Measurements from ENCODE around the gene RPS3A. TPM values are rescaled to one million over a fixed set of nuclear protein-coding genes. Genes with fewer than 3 reads are reported as not detected.
"Not testable (repeated sequence)": the region's sequence is repeated elsewhere in the genome, so short reads cannot be mapped to it uniquely, and the experiment has no call there.

Gene RPS3A
- total RNA-seq, 1 experiment from 2014 or later: 6,098 TPM

GRCh38 chr4:151107063-151107462 is 7.6 kb downstream of the RPS3A start:
- in situ Hi-C loops (cut with HindIII; ENCODE audit: low sequenced_read_pairs): no loop called here
- no peak for DNase-seq (ENCODE audit: low spot score)

GRCh38 chr4:151110236-151110635 is 10.8 kb downstream of the RPS3A start:
- in situ Hi-C loops (cut with HindIII; ENCODE audit: low sequenced_read_pairs): no loop called here
- no peak for DNase-seq (ENCODE audit: low spot score)

GRCh38 chr4:151114338-151114737 is 14.9 kb downstream of the RPS3A start:
- DNase-seq (ENCODE audit: low spot score): no peak
- in situ Hi-C loops (cut with HindIII; ENCODE audit: low sequenced_read_pairs): no loop called here

- in situ Hi-C loops (cut with HindIII; ENCODE audit: low sequenced_read_pairs): no loop called here
- DNase-seq (ENCODE audit: low spot score): no peak
Measured at GRCh38 chr4:151114986-151115385, 15.6 kb downstream of the RPS3A start.

- DNase-seq (ENCODE audit: low spot score): peak; percentile 74
- in situ Hi-C loops (cut with HindIII; ENCODE audit: low sequenced_read_pairs): no loop called here
Measured at GRCh38 chr4:151117371-151117962, 18.0 kb downstream of the RPS3A start.

- no peak for DNase-seq (ENCODE audit: low spot score)
- in situ Hi-C loops (cut with HindIII; ENCODE audit: low sequenced_read_pairs): no loop called here
Measured at GRCh38 chr4:151129796-151130195, 30.4 kb downstream of the RPS3A start.

- in situ Hi-C loops (cut with HindIII; ENCODE audit: low sequenced_read_pairs): no loop called here
- no peak for DNase-seq (ENCODE audit: low spot score)
Measured at GRCh38 chr4:151133311-151133710, 33.9 kb downstream of the RPS3A start.

GRCh38 chr4:151136048-151136447 is 36.6 kb downstream of the RPS3A start:
- DNase-seq (ENCODE audit: low spot score); in situ Hi-C loops (cut with HindIII; ENCODE audit: low sequenced_read_pairs): not testable (repeated sequence)

GRCh38 chr4:151139814-151140213 is 40.4 kb downstream of the RPS3A start:
- no peak for DNase-seq (ENCODE audit: low spot score)
- in situ Hi-C loops (cut with HindIII; ENCODE audit: low sequenced_read_pairs): no loop called here

GRCh38 chr4:151142758-151143157 is 43.3 kb downstream of the RPS3A start:
- in situ Hi-C loops (cut with HindIII; ENCODE audit: low sequenced_read_pairs): no loop called here
- no peak for DNase-seq (ENCODE audit: low spot score)

GRCh38 chr4:151143162-151143561 is 43.7 kb downstream of the RPS3A start:
- in situ Hi-C loops (cut with HindIII; ENCODE audit: low sequenced_read_pairs): no loop called here
- DNase-seq (ENCODE audit: low spot score): no peak

- in situ Hi-C loops (cut with HindIII; ENCODE audit: low sequenced_read_pairs): no loop called here
- DNase-seq (ENCODE audit: low spot score): no peak
Measured at GRCh38 chr4:151143811-151144210, 44.4 kb downstream of the RPS3A start.

- DNase-seq (ENCODE audit: low spot score): no peak
- in situ Hi-C loops (cut with HindIII; ENCODE audit: low sequenced_read_pairs): no loop called here
Measured at GRCh38 chr4:151144329-151145072, 45.1 kb downstream of the RPS3A start.

- DNase-seq (ENCODE audit: low spot score): no peak
- in situ Hi-C loops (cut with HindIII; ENCODE audit: low sequenced_read_pairs): no loop called here
Measured at GRCh38 chr4:151147000-151147399, 47.6 kb downstream of the RPS3A start.

- in situ Hi-C loops (cut with HindIII; ENCODE audit: low sequenced_read_pairs): no loop called here
- DNase-seq (ENCODE audit: low spot score): no peak
Measured at GRCh38 chr4:151148261-151148660, 48.8 kb downstream of the RPS3A start.

GRCh38 chr4:151150821-151151580 is 51.6 kb downstream of the RPS3A start:
- in situ Hi-C loops (cut with HindIII; ENCODE audit: low sequenced_read_pairs): no loop called here

GRCh38 chr4:151152028-151152427 is 52.6 kb downstream of the RPS3A start:
- in situ Hi-C loops (cut with HindIII; ENCODE audit: low sequenced_read_pairs): no loop called here
- DNase-seq (ENCODE audit: low spot score): no peak

More at GRCh38 chr4:151150821-151151580, 51.6 kb downstream of the RPS3A start:
- DNase-seq (ENCODE audit: low spot score): no peak

GRCh38 chr4:151153585-151153984 is 54.2 kb downstream of the RPS3A start:
- no peak for DNase-seq (ENCODE audit: low spot score)
- in situ Hi-C loops (cut with HindIII; ENCODE audit: low sequenced_read_pairs): no loop called here

Measured in G401 (cell line).